SU-DHL-6 (cell line): ENCODE measurements around the gene FITM1.

ENCODE experiments used
- H2AFZ ChIP-seq: fragments of 200-600 bp; sonication (generic); 2 replicates; pipeline ENCODE4 v1.6.1; 2014; ENCODE audit warnings: low read depth, mild to moderate bottlenecking, moderate library complexity, mixed read lengths, antibody characterized with exemption, low read length; ENCODE audit not compliant: severe bottlenecking
- H3F3A ChIP-seq: fragments of 200-600 bp; shearing (Covaris generic); 2 replicates; pipeline ENCODE4 v1.6.0; 2016; ENCODE audit warnings: antibody characterized with exemption, mild to moderate bottlenecking; ENCODE audit not compliant: insufficient read depth
- H3K27ac ChIP-seq: fragments of 200-600 bp; sonication (generic); 2 replicates; pipeline ENCODE4 v1.5.1; 2016; ENCODE audit warnings: low read depth, mild to moderate bottlenecking, low read length, moderate library complexity, mixed read lengths
- H3K27me3 ChIP-seq: fragments of 200-600 bp; sonication (generic), shearing (Covaris generic); 2 replicates; pipeline ENCODE4 v1.6.0; 2014; ENCODE audit warnings: mild to moderate bottlenecking, low read length
- H3K36me3 ChIP-seq: fragments of 200-600 bp; sonication (generic); 2 replicates; pipeline ENCODE4 v1.6.1; 2014; ENCODE audit warnings: mild to moderate bottlenecking, low read length, mixed read lengths
- H3K4me2 ChIP-seq: fragments of 300-600, 200-600 bp; shearing (Covaris generic), sonication (generic); 2 replicates; pipeline ENCODE4 v1.6.0; 2014; ENCODE audit warnings: low read length, low read depth, mild to moderate bottlenecking; ENCODE audit not compliant: poor library complexity, severe bottlenecking
- H3K4me3 ChIP-seq: fragments of 200-600 bp; sonication (generic); 2 replicates; pipeline ENCODE4 v1.5.1; 2014; ENCODE audit warnings: antibody characterized with exemption, low read length, mild to moderate bottlenecking, mixed read lengths; ENCODE audit not compliant: insufficient read depth, poor library complexity, severe bottlenecking
- H3K79me2 ChIP-seq: fragments of 200-600 bp; sonication (generic); 2 replicates; pipeline ENCODE4 v1.6.1; 2014; ENCODE audit warnings: mild to moderate bottlenecking, low read length, moderate library complexity; ENCODE audit not compliant: insufficient read depth
- H3K9ac ChIP-seq: fragments of 200-600 bp; sonication (generic); 2 replicates; pipeline ENCODE4 v1.7.0; 2014; ENCODE audit warnings: mild to moderate bottlenecking, low read length
- H3K9me2 ChIP-seq: fragments of 200-600 bp; sonication (generic); replicated peaks from 2 replicates; pipeline ENCODE4 v1.6.1; 2014; ENCODE audit warnings: low read length; ENCODE audit not compliant: insufficient read depth
- H3K9me3 ChIP-seq: fragments of 200-600 bp; sonication (generic); 2 replicates; pipeline ENCODE4 v1.6.1; 2014; ENCODE audit warnings: low read length, mixed read lengths; ENCODE audit not compliant: insufficient read depth
- H4K20me1 ChIP-seq: fragments of 200-600 bp; sonication (generic); 2 replicates; pipeline ENCODE4 v1.6.1; 2014; ENCODE audit warnings: low read depth, mild to moderate bottlenecking, antibody characterized with exemption, low read length, moderate library complexity, mixed read lengths
- CTCF ChIP-seq: fragments of 200-600 bp; sonication (generic); IDR thresholded peaks from one replicate; pipeline ENCODE4 v1.5.1; 2017; ENCODE audit warnings: antibody characterized with exemption, mild to moderate bottlenecking, low read length, moderate library complexity; ENCODE audit not compliant: insufficient read depth, poor library complexity, severe bottlenecking
- EZH2phosphoT487 ChIP-seq: fragments of 200-600 bp; sonication (generic), shearing (Covaris generic); conservative IDR thresholded peaks from 2 replicates; pipeline ENCODE4 v1.6.1; 2018; ENCODE audit warnings: mild to moderate bottlenecking, antibody characterized with exemption, low read length, moderate library complexity, mixed read lengths

Gene FITM1

GRCh38 chr14:24132061-24132685 lies 1.7 kb downstream of the FITM1 start:
- TF ChIP-seq EZH2phosphoT487 = no peak
- TF ChIP-seq CTCF = no peak
- Histone ChIP-seq H3F3A (peaks cover 12% of the 10 kb centered on the region), H3K9me2 (no peaks in the 10 kb centered on the region), H3K4me3 (no peak overlapping the region), H3K9me3 (no peaks in the 10 kb centered on the region), H3K36me3 (no peaks in the 10 kb centered on the region), H3K79me2 (no peaks in the 10 kb centered on the region), H3K27ac (no peak overlapping the region), H2AFZ (no peak overlapping the region), H3K9ac (no peak overlapping the region), H3K27me3 (no peaks in the 10 kb centered on the region), H4K20me1 (no peaks in the 10 kb centered on the region), H3K4me2 (no peak overlapping the region)

GRCh38 chr14:24132976-24133375 lies 2.5 kb downstream of the FITM1 start:
- H3K36me3 ChIP-seq = no peaks in the 10 kb centered on the region
- no peaks in the 10 kb centered on the region for H3K79me2 ChIP-seq
- H3K9me3 ChIP-seq = no peaks in the 10 kb centered on the region
- H3K9ac ChIP-seq = no peak overlapping the region
- H3K27ac ChIP-seq = no peak overlapping the region
- no peaks in the 10 kb centered on the region for H4K20me1 ChIP-seq
- TF ChIP-seq CTCF = no peak
- TF ChIP-seq EZH2phosphoT487 = no peak
- H3K4me3 ChIP-seq = no peak overlapping the region
- no peak overlapping the region for H2AFZ ChIP-seq
- H3K27me3 ChIP-seq = no peaks in the 10 kb centered on the region
- no peaks in the 10 kb centered on the region for H3K9me2 ChIP-seq
- no peak overlapping the region for H3K4me2 ChIP-seq
- peaks cover 17% of the 10 kb centered on the region for H3F3A ChIP-seq

DNA sequence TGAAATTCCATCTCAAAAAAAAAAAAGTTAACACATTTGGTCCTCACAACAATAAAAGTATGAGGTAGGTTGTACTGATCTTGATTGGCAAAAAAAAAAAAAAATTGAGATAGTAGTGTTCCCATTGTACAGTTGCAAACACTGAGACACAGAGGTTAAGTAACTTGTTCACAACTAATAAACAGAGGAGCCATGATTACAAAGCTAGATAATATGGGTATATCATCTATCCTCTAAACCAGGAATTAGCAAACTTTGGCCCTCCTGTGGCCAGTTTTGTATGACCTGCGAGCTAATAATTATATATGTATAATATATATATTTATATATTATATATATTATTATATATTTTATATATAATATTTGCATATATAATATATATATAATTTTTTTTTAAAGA lies 3.3 kb downstream of the FITM1 start:
- H3F3A ChIP-seq = peaks cover 23% of the 10 kb centered on the region
- H3K4me2 ChIP-seq = no peak overlapping the region
- no peaks in the 10 kb centered on the region for H3K36me3 ChIP-seq
- no peak overlapping the region for H3K4me3 ChIP-seq
- no peaks in the 10 kb centered on the region for H3K79me2 ChIP-seq
- TF ChIP-seq EZH2phosphoT487 = no peak
- TF ChIP-seq CTCF = no peak
- no peaks in the 10 kb centered on the region for H3K9me3 ChIP-seq
- H2AFZ ChIP-seq = no peak overlapping the region
- no peak overlapping the region for H3K9ac ChIP-seq
- H3K27ac ChIP-seq = no peak overlapping the region
- no peaks in the 10 kb centered on the region for H3K9me2 ChIP-seq
- H3K27me3 ChIP-seq = no peaks in the 10 kb centered on the region
- no peaks in the 10 kb centered on the region for H4K20me1 ChIP-seq

DNA sequence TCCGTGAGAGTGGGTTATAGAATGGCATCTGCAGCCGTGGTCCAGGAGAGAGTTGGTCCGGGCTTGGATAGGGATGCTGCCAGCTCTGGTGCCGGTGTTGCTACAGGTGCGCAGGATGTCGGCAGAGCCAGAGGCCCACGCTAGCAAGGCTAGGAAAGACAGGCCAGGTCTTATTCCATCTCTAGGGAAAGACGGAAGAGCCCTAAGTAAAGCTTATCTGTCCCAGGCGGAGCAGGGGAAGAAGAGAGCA lies 5.0 kb downstream of the FITM1 start:
- H3K27ac ChIP-seq = peak overlapping the region; percentile 44
- H3K4me3 ChIP-seq = peak overlapping the region; percentile 85
- peak overlapping the region; percentile 74 for H2AFZ ChIP-seq
- H3K9ac ChIP-seq = peak overlapping the region; percentile 89
- no peaks in the 10 kb centered on the region for H4K20me1 ChIP-seq
- TF ChIP-seq EZH2phosphoT487 = no peak
- TF ChIP-seq CTCF = no peak
- H3F3A ChIP-seq = peaks cover 35% of the 10 kb centered on the region
- no peaks in the 10 kb centered on the region for H3K9me3 ChIP-seq
- H3K4me2 ChIP-seq = peak overlapping the region; percentile 79
- peaks cover 15% of the 10 kb centered on the region for H3K79me2 ChIP-seq
- H3K36me3 ChIP-seq = no peaks in the 10 kb centered on the region
- no peaks in the 10 kb centered on the region for H3K27me3 ChIP-seq
- H3K9me2 ChIP-seq = no peaks in the 10 kb centered on the region
